OCI-LY1 (cell line): ENCODE measurements around the gene COQ9.

Source experiments
- H2AFZ ChIP-seq: fragments of 200-600 bp; sonication (generic), shearing (Covaris generic); 2 replicates; pipeline ENCODE4 v1.6.0; 2014; ENCODE audit warnings: antibody characterized with exemption, mild to moderate bottlenecking, low read length
- H3F3A ChIP-seq: fragments of 200-600 bp; sonication (generic), shearing (Covaris generic); 2 replicates; pipeline ENCODE4 v1.6.0; 2014; ENCODE audit warnings: mild to moderate bottlenecking, antibody characterized with exemption, low read length, moderate library complexity; ENCODE audit not compliant: insufficient read depth
- H3K27ac ChIP-seq: fragments of 200-600 bp; sonication (generic); 2 replicates; pipeline ENCODE4 v1.5.1; 2014; ENCODE audit warnings: low read length, mixed run types, mild to moderate bottlenecking, low read depth; ENCODE audit not compliant: poor library complexity, severe bottlenecking
- H3K27me3 ChIP-seq: fragments of 200-600 bp; sonication (generic); 2 replicates; pipeline ENCODE4 v1.6.0; 2014; ENCODE audit warnings: antibody characterized with exemption, mild to moderate bottlenecking, low read length, moderate library complexity; ENCODE audit not compliant: insufficient read depth
- H3K36me3 ChIP-seq: fragments of 200-600 bp; sonication (generic); 2 replicates; pipeline ENCODE4 v1.6.1; 2014; ENCODE audit warnings: mild to moderate bottlenecking, antibody characterized with exemption, low read length, moderate library complexity, mixed read lengths; ENCODE audit not compliant: insufficient read depth
- H3K4me1 ChIP-seq: fragments of 200-600 bp; sonication (generic); 2 replicates; pipeline ENCODE4 v1.5.1; 2014; ENCODE audit warnings: mild to moderate bottlenecking, low read length, moderate library complexity; ENCODE audit not compliant: insufficient read depth, severe bottlenecking
- H3K4me2 ChIP-seq: fragments of 200-600 bp; sonication (generic), shearing (Covaris generic); 2 replicates; pipeline ENCODE4 v1.6.1; 2014; ENCODE audit warnings: low read length
- H3K4me3 ChIP-seq: fragments of 200-600 bp; sonication (generic); 2 replicates; pipeline ENCODE4 v1.5.1; 2014; ENCODE audit warnings: low read length, low read depth, mild to moderate bottlenecking, mixed read lengths; ENCODE audit not compliant: poor library complexity, severe bottlenecking
- H3K79me2 ChIP-seq: fragments of 200-600 bp; shearing (Covaris generic); 2 replicates; pipeline ENCODE4 v1.6.1; 2016; ENCODE audit warnings: mixed run types, low read length, mixed read lengths; ENCODE audit not compliant: insufficient read depth
- H3K9ac ChIP-seq: fragments of 200-600 bp; sonication (generic), shearing (Covaris generic); 2 replicates; pipeline ENCODE4 v1.6.1; 2014; ENCODE audit warnings: mild to moderate bottlenecking, low read length, mixed read lengths
- H3K9me2 ChIP-seq: fragments of 200-600 bp; sonication (generic), shearing (Covaris generic); 2 replicates; pipeline ENCODE4 v1.6.1; 2014; ENCODE audit warnings: low read depth, mild to moderate bottlenecking, low read length, mixed read lengths
- H3K9me3 ChIP-seq: fragments of 200-600 bp; shearing (Covaris generic); 2 replicates; pipeline ENCODE4 v1.6.1; 2014; ENCODE audit warnings: low read length, mixed read lengths
- H4K20me1 ChIP-seq: fragments of 200-600 bp; sonication (generic), shearing (Covaris generic); 2 replicates; pipeline ENCODE4 v1.6.0; 2016; ENCODE audit warnings: mild to moderate bottlenecking, low read length; ENCODE audit not compliant: insufficient read depth
- EZH2 ChIP-seq: fragments of 200-600 bp; sonication (generic), shearing (Covaris generic); IDR thresholded peaks from 2 replicates; pipeline ENCODE4 v1.8.0; 2017; ENCODE audit warnings: borderline replicate concordance, mixed run types, mild to moderate bottlenecking, antibody characterized with exemption, low read length, moderate library complexity, mixed read lengths
- TF ChIP-seq, protein P1 (sequence below): fragments of 200-600 bp; sonication (generic), shearing (Covaris generic); IDR thresholded peaks from 2 replicates; pipeline ENCODE4 v1.5.1; 2017; ENCODE audit warnings: mild to moderate bottlenecking, antibody characterized with exemption, low read length, moderate library complexity, mixed read lengths

Gene COQ9

DNA sequence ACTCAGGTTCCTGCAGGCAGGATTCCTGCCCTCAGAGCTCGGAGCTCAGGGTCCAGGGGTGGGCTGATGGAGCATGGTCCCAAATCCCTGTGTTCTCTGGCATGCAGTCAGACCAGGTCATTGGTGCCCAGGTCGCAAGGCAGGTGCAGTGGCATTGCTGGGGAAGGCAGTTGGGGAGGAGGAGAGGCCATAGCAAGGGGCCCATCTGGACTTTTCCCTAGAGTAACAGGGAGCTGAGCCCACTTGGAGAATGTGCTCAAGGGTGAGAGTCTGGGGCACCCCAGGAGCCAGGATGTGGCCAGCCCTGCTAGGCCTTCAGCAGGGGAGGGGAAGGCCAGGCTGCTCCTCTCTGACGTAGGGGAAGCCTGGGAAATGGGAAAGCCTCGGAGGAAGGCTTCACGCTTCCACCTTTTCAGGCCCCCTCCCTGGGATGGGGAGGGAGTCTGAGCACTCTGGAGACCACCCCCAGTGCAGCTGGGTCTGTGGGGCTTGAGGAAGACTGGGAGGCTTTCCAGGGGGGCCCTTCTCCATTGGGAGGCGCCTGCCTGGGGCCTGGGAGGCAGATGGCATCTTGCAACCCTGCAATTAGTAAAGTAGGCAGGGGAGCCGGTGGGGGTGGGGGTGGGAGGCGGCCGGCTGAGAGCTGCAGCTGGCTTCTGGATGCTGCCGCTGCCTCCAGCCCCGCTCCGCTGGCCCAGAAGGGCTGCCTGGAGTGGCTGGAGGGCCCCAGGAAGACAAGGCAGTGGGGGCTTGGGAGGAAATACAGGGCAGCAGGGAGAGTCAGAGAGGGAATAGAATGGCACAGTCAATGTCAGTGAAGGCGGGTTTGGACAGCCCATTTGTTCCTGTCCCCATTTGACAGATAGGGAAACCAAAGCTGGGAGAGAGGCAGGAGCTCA lies 60.1 kb downstream of the COQ9 start:
- TF ChIP-seq EZH2: no peak
- TF ChIP-seq, protein P1, sequence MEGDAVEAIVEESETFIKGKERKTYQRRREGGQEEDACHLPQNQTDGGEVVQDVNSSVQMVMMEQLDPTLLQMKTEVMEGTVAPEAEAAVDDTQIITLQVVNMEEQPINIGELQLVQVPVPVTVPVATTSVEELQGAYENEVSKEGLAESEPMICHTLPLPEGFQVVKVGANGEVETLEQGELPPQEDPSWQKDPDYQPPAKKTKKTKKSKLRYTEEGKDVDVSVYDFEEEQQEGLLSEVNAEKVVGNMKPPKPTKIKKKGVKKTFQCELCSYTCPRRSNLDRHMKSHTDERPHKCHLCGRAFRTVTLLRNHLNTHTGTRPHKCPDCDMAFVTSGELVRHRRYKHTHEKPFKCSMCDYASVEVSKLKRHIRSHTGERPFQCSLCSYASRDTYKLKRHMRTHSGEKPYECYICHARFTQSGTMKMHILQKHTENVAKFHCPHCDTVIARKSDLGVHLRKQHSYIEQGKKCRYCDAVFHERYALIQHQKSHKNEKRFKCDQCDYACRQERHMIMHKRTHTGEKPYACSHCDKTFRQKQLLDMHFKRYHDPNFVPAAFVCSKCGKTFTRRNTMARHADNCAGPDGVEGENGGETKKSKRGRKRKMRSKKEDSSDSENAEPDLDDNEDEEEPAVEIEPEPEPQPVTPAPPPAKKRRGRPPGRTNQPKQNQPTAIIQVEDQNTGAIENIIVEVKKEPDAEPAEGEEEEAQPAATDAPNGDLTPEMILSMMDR: no peak
- no peaks in the 10 kb centered on the region for H3K4me1 ChIP-seq
- no peak overlapping the region for H3K4me2 ChIP-seq
- H3K9ac ChIP-seq: no peak overlapping the region
- no peaks in the 10 kb centered on the region for H3K79me2 ChIP-seq
- no peak overlapping the region for H3K27ac ChIP-seq
- H2AFZ ChIP-seq: no peak overlapping the region
- no peaks in the 10 kb centered on the region for H4K20me1 ChIP-seq
- H3K36me3 ChIP-seq: no peaks in the 10 kb centered on the region
- no peaks in the 10 kb centered on the region for H3K9me2 ChIP-seq
- H3K4me3 ChIP-seq: no peak overlapping the region
- H3K27me3 ChIP-seq: peaks cover 8% of the 10 kb centered on the region; the same call in 1 of the 2 replicates
- H3K9me3 ChIP-seq: no peaks in the 10 kb centered on the region
- no peaks in the 10 kb centered on the region for H3F3A ChIP-seq

DNA sequence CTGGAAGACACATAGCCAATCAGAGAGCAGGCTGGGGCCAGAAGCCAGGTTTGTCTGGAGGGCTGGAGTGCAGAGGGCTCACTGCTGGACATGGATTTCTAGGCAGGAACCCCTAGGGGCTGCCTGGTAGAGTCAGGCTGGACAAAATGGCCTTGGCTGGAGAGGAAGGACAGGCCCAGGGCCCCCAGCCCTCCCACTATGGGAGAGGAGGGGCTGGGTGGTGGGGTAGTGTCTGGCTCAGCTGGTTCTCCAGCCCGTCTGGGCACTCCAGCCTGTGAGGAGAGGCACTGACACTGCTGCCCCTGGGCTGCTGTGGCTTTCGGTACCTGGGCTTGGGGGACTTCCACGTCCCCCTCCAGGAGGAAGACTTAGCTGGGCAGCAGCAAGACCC lies 60.8 kb downstream of the COQ9 start:
- Histone ChIP-seq H3F3A (no peaks in the 10 kb centered on the region), H3K4me3 (no peak overlapping the region), H3K9me3 (no peaks in the 10 kb centered on the region), H3K79me2 (no peaks in the 10 kb centered on the region), H3K9me2 (no peaks in the 10 kb centered on the region), H3K27ac (no peak overlapping the region), H3K36me3 (no peaks in the 10 kb centered on the region), H3K4me2 (no peak overlapping the region), H3K27me3 (peaks cover 8% of the 10 kb centered on the region; the same call in 1 of the 2 replicates), H3K4me1 (no peaks in the 10 kb centered on the region), H3K9ac (no peak overlapping the region), H4K20me1 (no peaks in the 10 kb centered on the region), H2AFZ (no peak overlapping the region)
- TF ChIP-seq EZH2: no peak
- TF ChIP-seq, protein P1: no peak

DNA sequence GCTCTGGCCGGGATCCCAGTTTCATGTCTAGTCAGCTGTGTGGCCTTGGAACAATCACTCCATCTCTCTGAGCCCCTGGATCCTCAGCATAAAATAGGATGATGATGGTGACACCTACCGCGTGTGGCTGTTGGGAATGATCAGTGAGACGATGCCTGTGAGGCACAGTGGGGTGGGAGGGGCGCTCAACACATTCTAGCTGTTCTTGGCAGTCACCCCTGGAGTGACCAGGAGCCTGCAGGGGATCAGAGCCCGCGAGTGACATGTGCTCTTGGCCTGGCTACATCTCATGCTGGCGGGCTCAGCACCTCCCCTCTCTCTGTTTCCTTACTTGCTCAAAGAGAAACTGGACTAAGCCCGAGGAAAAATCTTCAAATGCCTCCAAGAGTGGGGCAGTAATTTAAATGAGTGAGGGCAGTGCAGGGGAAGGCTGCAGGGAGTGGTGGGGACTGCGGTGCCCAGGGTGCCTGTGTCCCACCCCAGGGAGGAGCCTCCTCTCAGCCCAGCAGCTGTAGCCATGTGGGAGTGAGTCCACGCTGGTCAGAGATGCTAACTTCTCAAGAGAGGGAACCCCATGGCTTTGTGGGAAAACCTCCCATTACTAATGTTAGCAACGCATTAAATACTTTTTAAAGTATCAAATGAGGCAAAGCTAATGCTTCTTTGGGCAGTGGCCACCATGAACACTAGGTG lies 62.1 kb downstream of the COQ9 start:
- Histone ChIP-seq H3K4me1 (no peaks in the 10 kb centered on the region), H3K4me2 (no peak overlapping the region), H3K27me3 (peaks cover 8% of the 10 kb centered on the region; the same call in 1 of the 2 replicates), H3K9me2 (no peaks in the 10 kb centered on the region), H3K9me3 (no peaks in the 10 kb centered on the region), H4K20me1 (no peaks in the 10 kb centered on the region), H2AFZ (no peak overlapping the region), H3K4me3 (no peak overlapping the region), H3K36me3 (no peaks in the 10 kb centered on the region), H3K9ac (no peak overlapping the region), H3K27ac (no peak overlapping the region), H3K79me2 (no peaks in the 10 kb centered on the region), H3F3A (no peaks in the 10 kb centered on the region)
- TF ChIP-seq, protein P1: no peak
- no peak for TF ChIP-seq EZH2
